ENCODE data around the gene RGS8.

DNA sequence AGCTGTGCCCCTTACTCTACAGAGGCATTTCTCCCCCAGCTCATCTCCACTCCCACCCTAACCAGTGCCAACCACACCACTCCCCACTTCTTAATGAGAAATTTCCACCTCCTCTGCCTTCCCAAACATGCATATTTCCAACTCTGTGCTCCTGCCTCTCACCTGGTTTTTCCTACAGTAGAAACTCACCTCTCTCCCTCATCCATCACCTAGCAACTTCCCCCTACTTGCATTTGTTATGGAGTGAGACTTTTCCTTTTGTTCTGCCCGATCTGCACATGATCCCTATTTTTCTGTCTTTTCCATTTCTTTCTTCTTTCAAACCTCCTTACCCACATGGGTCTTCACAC lies 11.9 kb downstream of the RGS8 start:
- TF ChIP-seq, protein P1, sequence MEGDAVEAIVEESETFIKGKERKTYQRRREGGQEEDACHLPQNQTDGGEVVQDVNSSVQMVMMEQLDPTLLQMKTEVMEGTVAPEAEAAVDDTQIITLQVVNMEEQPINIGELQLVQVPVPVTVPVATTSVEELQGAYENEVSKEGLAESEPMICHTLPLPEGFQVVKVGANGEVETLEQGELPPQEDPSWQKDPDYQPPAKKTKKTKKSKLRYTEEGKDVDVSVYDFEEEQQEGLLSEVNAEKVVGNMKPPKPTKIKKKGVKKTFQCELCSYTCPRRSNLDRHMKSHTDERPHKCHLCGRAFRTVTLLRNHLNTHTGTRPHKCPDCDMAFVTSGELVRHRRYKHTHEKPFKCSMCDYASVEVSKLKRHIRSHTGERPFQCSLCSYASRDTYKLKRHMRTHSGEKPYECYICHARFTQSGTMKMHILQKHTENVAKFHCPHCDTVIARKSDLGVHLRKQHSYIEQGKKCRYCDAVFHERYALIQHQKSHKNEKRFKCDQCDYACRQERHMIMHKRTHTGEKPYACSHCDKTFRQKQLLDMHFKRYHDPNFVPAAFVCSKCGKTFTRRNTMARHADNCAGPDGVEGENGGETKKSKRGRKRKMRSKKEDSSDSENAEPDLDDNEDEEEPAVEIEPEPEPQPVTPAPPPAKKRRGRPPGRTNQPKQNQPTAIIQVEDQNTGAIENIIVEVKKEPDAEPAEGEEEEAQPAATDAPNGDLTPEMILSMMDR (IDR thresholded peaks at IDR 0.05): no peak
- no peak for TF ChIP-seq POLR2A (IDR thresholded peaks at IDR 0.05)
- TF ChIP-seq POLR2AphosphoS5 (IDR thresholded peaks at IDR 0.05): no peak

Measured in breast epithelium (tissue), 3 donors.